Suprapubic skin (tissue), 4 donors: Measurements from ENCODE around the gene BRK1. TPM values are rescaled to one million over a fixed set of nuclear protein-coding genes. Genes with fewer than 3 reads are reported as not detected.
"Not testable (repeated sequence)": the region's sequence is repeated elsewhere in the genome, so short reads cannot be mapped to it uniquely, and the experiment has no call there.

ENCODE experiments used
- DNase-seq, 2 donors: peaks; one replicate each; pipeline ENCODE4 v3.0.0-alpha.2; 2019; ENCODE audit warnings: low spot score in 2 of 2
- H3K27ac ChIP-seq: fragments of 200-600 bp; sonication (generic); one replicate; pipeline ENCODE4 v1.5.1; 2019
- H3K27me3 ChIP-seq: fragments of 200-600 bp; sonication (generic); one replicate; pipeline ENCODE4 v1.5.1; 2019
- H3K36me3 ChIP-seq: fragments of 200-600 bp; sonication (generic); one replicate; pipeline ENCODE4 v1.5.1; 2019
- H3K4me1 ChIP-seq: fragments of 200-600 bp; sonication (generic); one replicate; pipeline ENCODE4 v1.5.1; 2019
- H3K4me3 ChIP-seq: fragments of 200-600 bp; sonication (generic); one replicate; pipeline ENCODE4 v1.5.1; 2019; ENCODE audit warnings: mild to moderate bottlenecking
- H3K9me3 ChIP-seq: fragments of 200-600 bp; sonication (generic); one replicate; pipeline ENCODE4 v1.5.1; 2019
- CTCF ChIP-seq, 2 donors: fragments of 200-600 bp in 1 of 2; fragments of 450-650 bp in 1 of 2; sonication (generic) in 1 of 2; IDR thresholded peaks; one replicate each; pipeline ENCODE4 v1.5.1; 2016 to 2019; ENCODE audit warnings: antibody characterized with exemption in 2 of 2, mild to moderate bottlenecking in 1 of 2, moderate library complexity in 1 of 2
- EP300 ChIP-seq: sonication (generic); formaldehyde crosslinking; IDR thresholded peaks from one replicate; pipeline ENCODE4 v1.6.1; 2017; ENCODE audit warnings: antibody characterized with exemption
- POLR2A ChIP-seq, 2 donors: fragments of 450-650 bp; IDR thresholded peaks; one replicate each; pipeline ENCODE4 v1.6.1; 2017; ENCODE audit warnings: antibody characterized with exemption in 2 of 2, mild to moderate bottlenecking in 2 of 2, moderate library complexity in 2 of 2
- POLR2AphosphoS5 ChIP-seq, 3 donors: sonication (generic); formaldehyde crosslinking; IDR thresholded peaks; one replicate each; pipeline ENCODE4 v1.6.1; 2017; ENCODE audit warnings: antibody characterized with exemption in 3 of 3
- WGBS: methylation state at CpG from one replicate; pipeline ENCODE4 v1.1.5; 2018; 5-methylcytosine and 5-hydroxymethylcytosine counted together
- total RNA-seq, 4 donors: library from RNA; depleted of rRNA; stranded (reverse); fragments of >200 nt; gene quantifications; one replicate each; pipeline ENCODE4 v1.1.0, GENCODE V29; 2016

Gene BRK1
- total RNA-seq, 4 donors from 2014 or later = 51.7 to 101 (median 83.9) TPM

- Histone ChIP-seq H3K4me1 (peaks cover 8% of the 10 kb centered on the region), H3K36me3 (no peaks in the 10 kb centered on the region), H3K27me3 (no peaks in the 10 kb centered on the region), H3K4me3 (no peak overlapping the region), H3K9me3 (no peaks in the 10 kb centered on the region), H3K27ac (no peak overlapping the region)
- WGBS = 92% methylated on average over 6 of the region's 6 CpGs
- no peak for TF ChIP-seq EP300
- no peak for TF ChIP-seq CTCF (IDR thresholded peaks at IDR 0.05)
- no peak for TF ChIP-seq POLR2AphosphoS5 (IDR thresholded peaks at IDR 0.05)
- TF ChIP-seq POLR2A (IDR thresholded peaks at IDR 0.05) = no peak
- no peak for DNase-seq
Observed at GRCh38 chr3:10090179-10090578, 25.3 kb upstream of the BRK1 start.

GRCh38 chr3:10090774-10091173, 24.7 kb upstream of the BRK1 start:
- no CpG with 5 or more reads among the region's 1 CpG for WGBS

GRCh38 chr3:10091387-10091786, 24.1 kb upstream of the BRK1 start:
- H3K4me1 ChIP-seq, H3K9me3 ChIP-seq, H3K27ac ChIP-seq, H3K4me3 ChIP-seq, H3K27me3 ChIP-seq, H3K36me3 ChIP-seq, DNase-seq: not testable (repeated sequence)
- WGBS = 80% methylated on average over 1 of the region's 2 CpGs

More at GRCh38 chr3:10090774-10091173, 24.7 kb upstream of the BRK1 start:
- not testable (repeated sequence) for H3K36me3 ChIP-seq, H3K4me1 ChIP-seq, H3K27ac ChIP-seq, H3K4me3 ChIP-seq, DNase-seq, H3K27me3 ChIP-seq, H3K9me3 ChIP-seq

- no peaks in the 10 kb centered on the region for H3K9me3 ChIP-seq
- WGBS = 95% methylated on average over 3 of the region's 3 CpGs
- no peaks in the 10 kb centered on the region for H3K36me3 ChIP-seq
- H3K4me3 ChIP-seq = no peak overlapping the region
- TF ChIP-seq EP300 (no peak), CTCF (IDR thresholded peaks at IDR 0.05) (no peak), POLR2A (IDR thresholded peaks at IDR 0.05) (no peak), POLR2AphosphoS5 (IDR thresholded peaks at IDR 0.05) (no peak)
- no peak for DNase-seq
- no peaks in the 10 kb centered on the region for H3K27me3 ChIP-seq
- H3K27ac ChIP-seq = no peak overlapping the region
- H3K4me1 ChIP-seq = no peaks in the 10 kb centered on the region
Observed at GRCh38 chr3:10093678-10094077, 21.8 kb upstream of the BRK1 start.

- 96% methylated on average over 5 of the region's 5 CpGs for WGBS
- H3K4me3 ChIP-seq = no peak overlapping the region
- no peaks in the 10 kb centered on the region for H3K27me3 ChIP-seq
- TF ChIP-seq POLR2A (IDR thresholded peaks at IDR 0.05) = no peak
- no peak for TF ChIP-seq POLR2AphosphoS5 (IDR thresholded peaks at IDR 0.05)
- TF ChIP-seq EP300 = no peak
- no peak for TF ChIP-seq CTCF (IDR thresholded peaks at IDR 0.05)
- no peak overlapping the region for H3K27ac ChIP-seq
- no peaks in the 10 kb centered on the region for H3K9me3 ChIP-seq
- H3K4me1 ChIP-seq = no peaks in the 10 kb centered on the region
- no peaks in the 10 kb centered on the region for H3K36me3 ChIP-seq
- no peak for DNase-seq
Observed at GRCh38 chr3:10099041-10099440, 16.4 kb upstream of the BRK1 start.

- H3K4me1 ChIP-seq = no peaks in the 10 kb centered on the region
- no peak overlapping the region for H3K4me3 ChIP-seq
- no peak overlapping the region for H3K27ac ChIP-seq
- peaks cover 6% of the 10 kb centered on the region for H3K27me3 ChIP-seq
- 92% methylated on average over 2 of the region's 2 CpGs for WGBS
- TF ChIP-seq CTCF (IDR thresholded peaks at IDR 0.05) (no peak), POLR2A (IDR thresholded peaks at IDR 0.05) (no peak), EP300 (no peak), POLR2AphosphoS5 (IDR thresholded peaks at IDR 0.05) (no peak)
- H3K36me3 ChIP-seq = no peaks in the 10 kb centered on the region
- no peaks in the 10 kb centered on the region for H3K9me3 ChIP-seq
- DNase-seq = no peak
Observed at GRCh38 chr3:10106919-10107318, 8.6 kb upstream of the BRK1 start.
